Liver (tissue), 9 donors: ENCODE data around the gene C3orf20. TPM values are rescaled to one million over a fixed set of nuclear protein-coding genes. Genes with fewer than 3 reads are reported as not detected.

Experiments used
- DNase-seq: peaks from one replicate; pipeline ENCODE4 v3.0.0-alpha.2; 2017; ENCODE audit warnings: low spot score
- H3K27ac ChIP-seq, 2 donors: one replicate each; pipeline ENCODE4 v1.7.0; 2013; ENCODE audit warnings: inconsistent platforms in 2 of 2, low read length in 2 of 2, control low read depth in 1 of 2, low read depth in 1 of 2, mild to moderate bottlenecking in 1 of 2
- H3K27me3 ChIP-seq, 4 donors: one replicate each; pipeline versions ENCODE4 v1.6.1 to v1.7.0; 2013; ENCODE audit warnings: low read length in 3 of 4, inconsistent platforms in 1 of 4, mild to moderate bottlenecking in 1 of 4, moderate library complexity in 1 of 4; ENCODE audit not compliant: control insufficient read depth in 4 of 4, insufficient read depth in 4 of 4
- H3K36me3 ChIP-seq, 4 donors: one replicate each; pipeline versions ENCODE4 v1.6.1 to v1.7.0; 2013; ENCODE audit warnings: low read length in 3 of 4, mild to moderate bottlenecking in 3 of 4, low read depth in 1 of 4, moderate library complexity in 1 of 4; ENCODE audit not compliant: control insufficient read depth in 4 of 4, insufficient read depth in 3 of 4
- H3K4me1 ChIP-seq, 4 donors: one replicate each; pipeline versions ENCODE4 v1.6.1 to v1.7.0; 2013; ENCODE audit warnings: low read length in 3 of 4, mild to moderate bottlenecking in 3 of 4, moderate library complexity in 1 of 4; ENCODE audit not compliant: control insufficient read depth in 4 of 4, insufficient read depth in 4 of 4
- H3K4me3 ChIP-seq, 3 donors: one replicate each; pipeline versions ENCODE4 v1.6.1 to v1.7.0; 2013; ENCODE audit warnings: low read length in 3 of 3, control low read depth in 1 of 3, low read depth in 1 of 3, mild to moderate bottlenecking in 1 of 3
- H3K9ac ChIP-seq, 2 donors: one replicate each; pipeline ENCODE4 v1.7.0; 2013; ENCODE audit warnings: low read length in 2 of 2, mild to moderate bottlenecking in 2 of 2, moderate library complexity in 2 of 2, control low read depth in 1 of 2, low read depth in 1 of 2
- H3K9me3 ChIP-seq, 4 donors: one replicate each; pipeline versions ENCODE4 v1.6.1 to v1.7.0; 2013; ENCODE audit warnings: low read length in 3 of 4; ENCODE audit not compliant: control insufficient read depth in 4 of 4
- ATF3 ChIP-seq: IDR thresholded peaks from 2 replicates; pipeline ENCODE4 v1.6.1; 2016; ENCODE audit warnings: antibody characterized with exemption
- EGR1 ChIP-seq, 2 donors: IDR thresholded peaks; 2 replicates each; pipeline ENCODE4 v1.6.1; 2016 to 2018; ENCODE audit warnings: antibody characterized with exemption in 2 of 2, low read depth in 2 of 2
- FOXA1 ChIP-seq: IDR thresholded peaks from 2 replicates; pipeline ENCODE4 v1.6.1; 2016; ENCODE audit warnings: antibody characterized with exemption
- FOXA2 ChIP-seq: IDR thresholded peaks from 2 replicates; pipeline ENCODE4 v1.6.1; 2016; ENCODE audit warnings: antibody characterized with exemption
- HNF4A ChIP-seq, 2 donors: conservative IDR thresholded peaks; 2 replicates each; pipeline ENCODE4 v1.6.1; 2016; ENCODE audit warnings: antibody characterized with exemption in 2 of 2, mild to moderate bottlenecking in 2 of 2
- HNF4G ChIP-seq: IDR thresholded peaks from 2 replicates; pipeline ENCODE4 v1.6.1; 2016; ENCODE audit warnings: antibody characterized with exemption
- JUND ChIP-seq, 2 donors: IDR thresholded peaks; 2 replicates each; pipeline ENCODE4 v1.6.1; 2016; ENCODE audit warnings: antibody characterized with exemption in 2 of 2
- MAX ChIP-seq: IDR thresholded peaks from 2 replicates; pipeline ENCODE4 v1.6.1; 2016; ENCODE audit warnings: antibody characterized with exemption
- NR2F2 ChIP-seq: IDR thresholded peaks from 2 replicates; pipeline ENCODE4 v1.6.1; 2016; ENCODE audit warnings: antibody characterized with exemption
- RXRA ChIP-seq, 2 donors: IDR thresholded peaks; 2 replicates each; pipeline ENCODE4 v1.6.1; 2017 to 2018; ENCODE audit warnings: antibody characterized with exemption in 2 of 2, mild to moderate bottlenecking in 1 of 2
- YY1 ChIP-seq: IDR thresholded peaks from 2 replicates; pipeline ENCODE4 v1.6.1; 2016; ENCODE audit warnings: antibody characterized with exemption, mild to moderate bottlenecking
- WGBS: extraction: QIAGEN DNeasy Blood & Tissue Kit; methylation state at CpG from one replicate; pipeline ENCODE4 v1.1.7; 2013; 5-methylcytosine and 5-hydroxymethylcytosine counted together
- polyA plus RNA-seq, 2 donors: library from polyadenylated mRNA; stranded (reverse) in 1 of 2; unstranded in 1 of 2; fragments of 200-250 nt in 1 of 2; fragments of >200 nt in 1 of 2; fragmentation: Nextera tagmentation in 1 of 2; extraction: Ambion mirVana in 1 of 2; gene quantifications; one replicate each; pipeline versions ENCODE4 v1.2.1 to v1.2.3, GENCODE V29; 2013 to 2015
- total RNA-seq, 2 donors: library from RNA; depleted of rRNA; stranded (reverse); fragments of >200 nt; gene quantifications; one replicate each; pipeline ENCODE4 v1.2.3, GENCODE V29; 2014
- TF ChIP-seq, protein P1 (sequence below): IDR thresholded peaks from 2 replicates; pipeline ENCODE4 v1.6.1; 2016; ENCODE audit warnings: antibody characterized with exemption, mild to moderate bottlenecking
- donor health status: healthy.
- donor health status: healthy.
- donor health status: healthy.
- donor health status: healthy.
- donor health status: healthy.

The C3orf20 gene
- total and polyA plus RNA-seq, 4 donors = 0.05 to 0.08 TPM; not detected in 2

GRCh38 chr3:14647976-14648955 is 26.7 kb upstream of the C3orf20 start (continued):
- TF ChIP-seq, protein P1, sequence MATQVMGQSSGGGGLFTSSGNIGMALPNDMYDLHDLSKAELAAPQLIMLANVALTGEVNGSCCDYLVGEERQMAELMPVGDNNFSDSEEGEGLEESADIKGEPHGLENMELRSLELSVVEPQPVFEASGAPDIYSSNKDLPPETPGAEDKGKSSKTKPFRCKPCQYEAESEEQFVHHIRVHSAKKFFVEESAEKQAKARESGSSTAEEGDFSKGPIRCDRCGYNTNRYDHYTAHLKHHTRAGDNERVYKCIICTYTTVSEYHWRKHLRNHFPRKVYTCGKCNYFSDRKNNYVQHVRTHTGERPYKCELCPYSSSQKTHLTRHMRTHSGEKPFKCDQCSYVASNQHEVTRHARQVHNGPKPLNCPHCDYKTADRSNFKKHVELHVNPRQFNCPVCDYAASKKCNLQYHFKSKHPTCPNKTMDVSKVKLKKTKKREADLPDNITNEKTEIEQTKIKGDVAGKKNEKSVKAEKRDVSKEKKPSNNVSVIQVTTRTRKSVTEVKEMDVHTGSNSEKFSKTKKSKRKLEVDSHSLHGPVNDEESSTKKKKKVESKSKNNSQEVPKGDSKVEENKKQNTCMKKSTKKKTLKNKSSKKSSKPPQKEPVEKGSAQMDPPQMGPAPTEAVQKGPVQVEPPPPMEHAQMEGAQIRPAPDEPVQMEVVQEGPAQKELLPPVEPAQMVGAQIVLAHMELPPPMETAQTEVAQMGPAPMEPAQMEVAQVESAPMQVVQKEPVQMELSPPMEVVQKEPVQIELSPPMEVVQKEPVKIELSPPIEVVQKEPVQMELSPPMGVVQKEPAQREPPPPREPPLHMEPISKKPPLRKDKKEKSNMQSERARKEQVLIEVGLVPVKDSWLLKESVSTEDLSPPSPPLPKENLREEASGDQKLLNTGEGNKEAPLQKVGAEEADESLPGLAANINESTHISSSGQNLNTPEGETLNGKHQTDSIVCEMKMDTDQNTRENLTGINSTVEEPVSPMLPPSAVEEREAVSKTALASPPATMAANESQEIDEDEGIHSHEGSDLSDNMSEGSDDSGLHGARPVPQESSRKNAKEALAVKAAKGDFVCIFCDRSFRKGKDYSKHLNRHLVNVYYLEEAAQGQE = no peak
- TF ChIP-seq NR2F2 = peak; percentile 57
- TF ChIP-seq YY1 = peak; percentile 26

- no peaks in the 10 kb centered on the region for H3K36me3 ChIP-seq
- no peaks in the 10 kb centered on the region for H3K9me3 ChIP-seq
- H3K4me1 ChIP-seq = peaks cover 6 to 44% (median 40%) of the 10 kb centered on the region in 4 donors
- no peak overlapping the region for H3K4me3 ChIP-seq
- DNase-seq = no peak
- no peak for TF ChIP-seq RXRA (IDR thresholded peaks at IDR 0.05)
- TF ChIP-seq EGR1 (IDR thresholded peaks at IDR 0.05; ENCODE audit: low read depth in 2 of 2) = no peak
- no peak for TF ChIP-seq ATF3
- no peak for TF ChIP-seq HNF4G
- TF ChIP-seq HNF4A (conservative IDR thresholded peaks at IDR 0.05) = peak in 1 of 2 donors; percentile 15
- 42% methylated on average over 2 of the region's 2 CpGs for WGBS
- no peaks in the 10 kb centered on the region for H3K27me3 ChIP-seq
- no peak overlapping the region for H3K27ac ChIP-seq
- no peak overlapping the region for H3K9ac ChIP-seq
Observed at GRCh38 chr3:14649466-14649865, 25.5 kb upstream of the C3orf20 start.

GRCh38 chr3:14650193-14650592 is 24.7 kb upstream of the C3orf20 start:
- peak overlapping the region in 1 of 3 donors; percentile 43 for H3K4me3 ChIP-seq
- 89% methylated on average over 4 of the region's 4 CpGs for WGBS
- no peak overlapping the region for H3K9ac ChIP-seq
- H3K9me3 ChIP-seq = no peaks in the 10 kb centered on the region
- no peak overlapping the region for H3K27ac ChIP-seq
- no peak for DNase-seq
- H3K27me3 ChIP-seq = no peaks in the 10 kb centered on the region
- TF ChIP-seq JUND (IDR thresholded peaks at IDR 0.05) (no peak), YY1 (no peak), NR2F2 (no peak), MAX (no peak), EGR1 (IDR thresholded peaks at IDR 0.05; ENCODE audit: low read depth in 2 of 2) (no peak), FOXA1 (no peak), FOXA2 (no peak)
- TF ChIP-seq, protein P1 = no peak
- peaks cover 7 to 44% (median 40%) of the 10 kb centered on the region in 4 donors for H3K4me1 ChIP-seq
- H3K36me3 ChIP-seq = peaks cover 2 to 6% (median 5%) of the 10 kb centered on the region in 4 donors
